CD8-positive, alpha-beta memory T cell (primary cell): ENCODE data around the gene DAB2IP. TPM values are rescaled to one million over a fixed set of nuclear protein-coding genes. Genes with fewer than 3 reads are reported as not detected.
A peak's percentile ranks its signal among the peaks of the same experiment; 100 is the strongest.

Experiments used
- CTCF ChIA-PET: fragments of 350-600 bp; sonication (Branson Sonifier 250); formaldehyde crosslinking; loops from one replicate; lab custom pipeline; 2021; ENCODE audit warnings: antibody characterized with exemption; lab: Charles Lee
- POLR2A ChIA-PET: fragments of 350-600 bp; sonication (Branson Sonifier 250); formaldehyde crosslinking; loops from one replicate; lab custom pipeline; 2021; ENCODE audit warnings: antibody characterized with exemption; lab: Charles Lee
- DNase-seq, 5 donors: peaks; one replicate each; pipeline versions ENCODE4 v3.0.0 to v3.0.0-alpha.2; 2020 to 2022; ENCODE audit warnings: mixed read lengths in 1 of 5
- H3K27ac ChIP-seq: one replicate; pipeline ENCODE4 v1.7.0; 2013; ENCODE audit warnings: low read depth, mild to moderate bottlenecking, low read length, moderate library complexity
- H3K27me3 ChIP-seq: 2 replicates; pipeline ENCODE4 v1.7.0; 2013; ENCODE audit warnings: low read length, mild to moderate bottlenecking; ENCODE audit not compliant: insufficient read depth, poor library complexity, severe bottlenecking
- H3K36me3 ChIP-seq: 2 replicates; pipeline ENCODE4 v1.7.0; 2013; ENCODE audit warnings: mild to moderate bottlenecking, low read length, moderate library complexity; ENCODE audit not compliant: insufficient read depth
- H3K4me1 ChIP-seq: 2 replicates; pipeline ENCODE4 v1.7.0; 2013; ENCODE audit warnings: mild to moderate bottlenecking, low read length, moderate library complexity; ENCODE audit not compliant: insufficient read depth
- H3K4me3 ChIP-seq: 2 replicates; pipeline ENCODE4 v1.7.0; 2013; ENCODE audit warnings: mild to moderate bottlenecking, low read length
- H3K9me3 ChIP-seq: 2 replicates; pipeline ENCODE4 v1.7.0; 2013; ENCODE audit warnings: mild to moderate bottlenecking, low read length
- H3K27ac Mint-ChIP-seq, 8 donors: one replicate each; pipeline ENCODE4 v1.8.0; 2020 to 2021; ENCODE audit warnings: mixed read lengths in 8 of 8, mild to moderate bottlenecking in 6 of 8, inconsistent platforms in 3 of 8, moderate library complexity in 3 of 8
- H3K27me3 Mint-ChIP-seq, 2 donors: one replicate each; pipeline ENCODE4 v1.8.0; 2020 to 2021; ENCODE audit warnings: mixed read lengths in 2 of 2, mild to moderate bottlenecking in 1 of 2, moderate library complexity in 1 of 2
- H3K36me3 Mint-ChIP-seq, 3 donors: one replicate each; pipeline ENCODE4 v1.8.0; 2020 to 2021; ENCODE audit warnings: mixed read lengths in 3 of 3, inconsistent platforms in 1 of 3, mild to moderate bottlenecking in 1 of 3
- H3K4me1 Mint-ChIP-seq, 3 donors: one replicate each; pipeline ENCODE4 v1.8.0; 2020 to 2021; ENCODE audit warnings: mixed read lengths in 3 of 3, inconsistent platforms in 1 of 3, mild to moderate bottlenecking in 1 of 3
- H3K4me3 Mint-ChIP-seq, 7 donors: one replicate each; pipeline ENCODE4 v1.8.0; 2020 to 2021; ENCODE audit warnings: mixed read lengths in 7 of 7, mild to moderate bottlenecking in 6 of 7, moderate library complexity in 4 of 7, inconsistent platforms in 2 of 7
- H3K9me3 Mint-ChIP-seq, 5 donors: one replicate each; pipeline ENCODE4 v1.8.0; 2020 to 2022; ENCODE audit warnings: mixed read lengths in 5 of 5, mild to moderate bottlenecking in 3 of 5, moderate library complexity in 2 of 5, inconsistent platforms in 1 of 5
- polyA plus RNA-seq: library from polyadenylated mRNA; unstranded; fragments of 300-500 nt; fragmentation: Illumina TruSeq; gene quantifications from one replicate; pipeline ENCODE4 v1.2.3, GENCODE V29; 2021
- total RNA-seq, 2 experiments: library from RNA; stranded (reverse); gene quantifications; one replicate each; pipeline ENCODE4 v1.2.3, GENCODE V29; 2021

The DAB2IP gene
- total and polyA plus RNA-seq, 3 experiments from 2014 or later: 0.15 to 0.41 (median 0.27) TPM

DNA sequence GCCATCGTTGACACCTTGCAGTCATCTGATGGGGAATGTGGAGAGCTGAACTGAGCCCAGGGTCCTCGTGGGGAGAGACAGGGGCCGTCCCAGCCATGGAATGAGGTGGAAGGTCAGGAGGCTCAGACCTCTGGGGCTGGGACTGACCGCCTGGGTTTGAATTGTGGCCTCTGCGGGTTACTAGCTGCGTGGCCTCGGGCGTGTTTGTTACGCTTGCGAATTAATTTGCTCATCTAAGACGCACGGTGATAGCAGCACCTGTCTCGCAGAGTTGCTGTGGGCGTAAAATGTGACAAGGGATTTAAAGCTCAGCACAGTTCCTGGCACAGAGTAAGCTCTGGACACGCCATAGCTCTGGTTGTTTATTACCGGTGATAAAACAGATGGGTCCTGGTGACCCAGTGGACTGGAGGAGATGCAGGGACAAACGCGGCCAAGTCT is 19.4 kb upstream of the DAB2IP start:
- Mint-ChIP-seq H3K36me3 (no peaks in the 10 kb centered on the region), H3K4me1 (peaks cover 0 to 5% (median 4%) of the 10 kb centered on the region in 3 donors), H3K4me3 (no peak overlapping the region), H3K9me3 (no peaks in the 10 kb centered on the region), H3K27me3 (peaks cover 10 to 31% of the 10 kb centered on the region in 2 donors), H3K27ac (no peak overlapping the region)
- no peaks in the 10 kb centered on the region for H3K4me1 ChIP-seq
- CTCF ChIA-PET: no interaction called here
- H3K27me3 ChIP-seq: no peaks in the 10 kb centered on the region
- H3K27ac ChIP-seq: no peak overlapping the region
- H3K9me3 ChIP-seq: no peaks in the 10 kb centered on the region
- POLR2A ChIA-PET: no interaction called here
- no peak overlapping the region for H3K4me3 ChIP-seq
- DNase-seq: no peak
- H3K36me3 ChIP-seq: no peaks in the 10 kb centered on the region

DNA sequence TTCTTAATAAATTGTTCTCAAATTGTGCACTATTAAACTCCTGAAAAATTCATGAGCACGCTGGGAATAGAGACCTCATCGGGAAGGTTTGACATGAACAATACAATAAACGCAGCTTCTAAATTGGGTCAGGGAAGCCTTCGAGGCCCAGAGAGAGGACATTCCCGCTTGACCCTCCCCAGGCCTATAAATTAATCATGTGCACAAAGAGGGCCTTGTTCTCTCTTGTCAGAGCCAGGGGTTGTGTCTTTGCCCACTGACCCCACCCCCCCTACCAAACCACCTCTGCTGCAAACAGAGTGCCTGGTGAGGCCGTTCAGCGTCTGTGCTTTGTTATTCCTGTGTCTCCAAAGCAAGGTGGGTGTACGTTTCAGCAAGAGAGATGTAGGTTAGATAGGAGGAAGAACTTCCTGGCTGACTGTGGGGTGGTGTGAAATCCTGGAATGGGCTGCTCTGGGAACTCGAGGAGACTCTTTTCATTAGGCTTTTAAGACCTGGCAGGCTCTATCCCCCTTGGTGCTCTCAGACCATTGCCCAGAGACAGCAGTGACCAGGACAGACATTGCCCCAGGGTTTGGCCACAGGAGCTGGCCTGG is 18.2 kb upstream of the DAB2IP start:
- H3K4me1 ChIP-seq: no peaks in the 10 kb centered on the region
- H3K36me3 ChIP-seq: no peaks in the 10 kb centered on the region
- H3K27ac ChIP-seq: no peak overlapping the region
- no peak overlapping the region for H3K4me3 ChIP-seq
- no peaks in the 10 kb centered on the region for H3K36me3 Mint-ChIP-seq
- H3K9me3 ChIP-seq: no peaks in the 10 kb centered on the region
- no peaks in the 10 kb centered on the region for H3K9me3 Mint-ChIP-seq
- ChIA-PET POLR2A (no interaction called here), CTCF (no interaction called here)
- peaks cover 10 to 21% of the 10 kb centered on the region in 2 donors for H3K27me3 Mint-ChIP-seq
- no peak overlapping the region for H3K27ac Mint-ChIP-seq
- DNase-seq: no peak
- H3K4me1 Mint-ChIP-seq: peaks cover 0 to 5% (median 4%) of the 10 kb centered on the region in 3 donors
- no peaks in the 10 kb centered on the region for H3K27me3 ChIP-seq
- no peak overlapping the region for H3K4me3 Mint-ChIP-seq

- Histone ChIP-seq H3K27me3 (no peaks in the 10 kb centered on the region), H3K36me3 (no peaks in the 10 kb centered on the region), H3K4me3 (no peak overlapping the region), H3K27ac (no peak overlapping the region), H3K9me3 (no peaks in the 10 kb centered on the region), H3K4me1 (no peaks in the 10 kb centered on the region)
- CTCF ChIA-PET: no interaction called here
- POLR2A ChIA-PET: no interaction called here
- no peaks in the 10 kb centered on the region for H3K9me3 Mint-ChIP-seq
- peaks cover 10 to 18% of the 10 kb centered on the region in 2 donors for H3K27me3 Mint-ChIP-seq
- H3K4me1 Mint-ChIP-seq: peaks cover 0 to 5% (median 4%) of the 10 kb centered on the region in 3 donors
- no peak overlapping the region for H3K4me3 Mint-ChIP-seq
- no peak overlapping the region for H3K27ac Mint-ChIP-seq
- DNase-seq: no peak
- H3K36me3 Mint-ChIP-seq: no peaks in the 10 kb centered on the region
Observed at GRCh38 chr9:121633736-121634135, 17.7 kb upstream of the DAB2IP start.

DNA sequence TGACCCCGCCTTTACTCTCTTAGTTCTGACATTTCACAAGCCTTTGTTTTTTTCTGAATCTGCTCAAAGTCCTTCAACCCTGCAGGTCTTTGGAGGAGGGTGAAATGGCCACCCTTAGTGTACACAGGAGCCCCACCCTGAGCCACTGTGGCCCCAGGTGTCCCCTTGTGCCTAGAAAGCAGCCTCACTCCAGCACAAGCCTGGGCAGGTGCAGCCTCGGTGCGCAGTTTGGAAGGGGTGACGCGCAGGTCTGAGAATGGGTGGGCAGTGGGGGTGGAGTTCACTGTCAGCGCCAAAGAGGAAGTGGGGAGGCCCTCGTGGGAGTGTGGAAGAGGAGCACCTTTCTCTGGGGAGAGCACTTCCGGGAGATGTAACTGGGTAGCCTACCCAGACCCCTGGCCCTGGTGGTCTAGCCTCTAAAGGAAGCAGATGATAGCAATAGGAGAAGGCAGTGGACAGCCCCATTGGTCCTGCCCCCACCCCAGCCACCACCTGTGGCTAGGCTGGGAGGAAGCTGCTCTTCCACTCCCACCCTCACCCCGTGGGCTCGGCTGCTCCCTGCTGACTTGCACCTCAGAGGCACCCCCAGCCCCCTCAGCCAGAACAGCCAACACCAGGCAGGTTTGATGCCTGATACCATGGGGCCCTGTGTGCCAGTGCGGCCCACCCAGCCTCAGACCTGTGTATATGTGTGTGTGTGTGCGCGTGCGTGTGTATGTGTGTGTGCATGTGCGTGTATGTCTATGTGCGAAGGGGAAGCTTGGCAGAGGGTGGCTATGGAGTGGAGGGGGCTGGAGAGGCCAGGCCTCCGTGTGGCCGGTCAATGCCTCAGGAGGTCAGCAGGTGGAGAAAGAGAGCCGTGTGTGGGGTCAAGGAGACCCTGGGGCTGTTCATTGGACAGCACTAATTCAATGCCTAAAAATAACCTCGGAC is 16.8 kb upstream of the DAB2IP start:
- no peaks in the 10 kb centered on the region for H3K27me3 ChIP-seq
- H3K9me3 ChIP-seq: no peaks in the 10 kb centered on the region
- H3K27ac ChIP-seq: no peak overlapping the region
- H3K36me3 Mint-ChIP-seq: no peaks in the 10 kb centered on the region
- H3K27ac Mint-ChIP-seq: no peak overlapping the region
- peak overlapping the region in 1 of 7 donors; percentile 40 for H3K4me3 Mint-ChIP-seq
- no peaks in the 10 kb centered on the region for H3K36me3 ChIP-seq
- H3K4me3 ChIP-seq: no peak overlapping the region
- H3K9me3 Mint-ChIP-seq: no peaks in the 10 kb centered on the region
- no peak for DNase-seq
- ChIA-PET POLR2A (no interaction called here), CTCF (no interaction called here)
- no peaks in the 10 kb centered on the region for H3K4me1 ChIP-seq
- peaks cover 0 to 5% (median 4%) of the 10 kb centered on the region in 3 donors for H3K4me1 Mint-ChIP-seq
- peaks cover 10 to 18% of the 10 kb centered on the region in 2 donors for H3K27me3 Mint-ChIP-seq

DNA sequence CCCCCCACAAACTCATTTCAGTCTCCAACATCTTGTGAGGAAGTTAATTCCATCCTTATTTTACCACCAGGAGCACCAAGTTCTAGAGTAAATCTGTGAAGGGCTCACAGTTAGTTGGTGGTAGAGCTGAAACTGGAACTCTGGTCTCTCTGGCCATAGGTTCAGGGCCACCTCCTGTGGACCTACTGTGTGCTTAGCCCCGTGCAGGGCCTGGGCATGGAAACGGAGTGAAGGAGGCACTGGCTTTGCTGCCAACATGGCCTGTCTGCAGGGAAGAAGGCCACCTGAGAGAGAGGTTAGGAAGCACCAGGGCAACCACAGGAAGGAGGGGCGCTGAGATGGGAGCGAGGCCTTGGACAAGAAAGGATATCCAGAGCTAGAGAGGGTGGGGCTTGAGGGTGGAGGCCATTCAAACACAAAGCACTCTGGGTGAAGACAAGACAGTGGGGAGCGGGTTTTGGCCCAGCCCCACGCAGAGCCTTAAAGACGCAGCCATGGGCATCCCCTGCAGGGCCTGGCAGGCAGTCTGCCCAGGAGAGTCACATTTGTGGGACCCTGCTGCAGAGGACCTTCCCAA is 16.0 kb upstream of the DAB2IP start:
- Mint-ChIP-seq H3K27ac (no peak overlapping the region), H3K27me3 (peaks cover 10 to 15% of the 10 kb centered on the region in 2 donors), H3K9me3 (no peaks in the 10 kb centered on the region), H3K4me1 (peaks cover 0 to 5% (median 4%) of the 10 kb centered on the region in 3 donors), H3K36me3 (no peaks in the 10 kb centered on the region), H3K4me3 (no peak overlapping the region)
- H3K4me3 ChIP-seq: no peak overlapping the region
- H3K4me1 ChIP-seq: no peaks in the 10 kb centered on the region
- H3K36me3 ChIP-seq: no peaks in the 10 kb centered on the region
- no peak overlapping the region for H3K27ac ChIP-seq
- H3K9me3 ChIP-seq: no peaks in the 10 kb centered on the region
- H3K27me3 ChIP-seq: no peaks in the 10 kb centered on the region
- no peak for DNase-seq
- ChIA-PET POLR2A (no interaction called here), CTCF (no interaction called here)

GRCh38 chr9:121636341-121636865 is 15.0 kb upstream of the DAB2IP start:
- H3K4me1 ChIP-seq: no peaks in the 10 kb centered on the region
- no peaks in the 10 kb centered on the region for H3K36me3 ChIP-seq
- CTCF ChIA-PET: no interaction called here
- H3K4me3 ChIP-seq: no peak overlapping the region
- peak overlapping the region in 1 of 8 donors; percentile 54 for H3K27ac Mint-ChIP-seq
- DNase-seq: no peak
- no peak overlapping the region for H3K27ac ChIP-seq
- no peaks in the 10 kb centered on the region for H3K27me3 ChIP-seq
- no peak overlapping the region for H3K4me3 Mint-ChIP-seq
- H3K36me3 Mint-ChIP-seq: no peaks in the 10 kb centered on the region
- H3K9me3 Mint-ChIP-seq: no peaks in the 10 kb centered on the region
- no peaks in the 10 kb centered on the region for H3K9me3 ChIP-seq
- peaks cover 0 to 5% (median 4%) of the 10 kb centered on the region in 3 donors for H3K4me1 Mint-ChIP-seq
- peaks cover 8 to 11% of the 10 kb centered on the region in 2 donors for H3K27me3 Mint-ChIP-seq
- POLR2A ChIA-PET: no interaction called here

GRCh38 chr9:121636978-121637712 is 14.3 kb upstream of the DAB2IP start:
- no peaks in the 10 kb centered on the region for H3K36me3 Mint-ChIP-seq
- H3K9me3 Mint-ChIP-seq: no peaks in the 10 kb centered on the region
- no peaks in the 10 kb centered on the region for H3K4me1 ChIP-seq
- no peak overlapping the region for H3K27ac Mint-ChIP-seq
- ChIA-PET CTCF (no interaction called here), POLR2A (no interaction called here)
- H3K9me3 ChIP-seq: no peaks in the 10 kb centered on the region
- H3K27me3 ChIP-seq: no peaks in the 10 kb centered on the region
- H3K36me3 ChIP-seq: no peaks in the 10 kb centered on the region
- DNase-seq: no peak
- no peak overlapping the region for H3K4me3 Mint-ChIP-seq
- H3K27me3 Mint-ChIP-seq: peaks cover 8 to 11% of the 10 kb centered on the region in 2 donors
- no peak overlapping the region for H3K4me3 ChIP-seq
- H3K4me1 Mint-ChIP-seq: peaks cover 0 to 5% (median 4%) of the 10 kb centered on the region in 3 donors
- H3K27ac ChIP-seq: no peak overlapping the region
